HEK293T (cell line): ENCODE results near the gene SMOC2.

Source experiments
- CTCF ChIA-PET: fragments of 350-600 bp; formaldehyde crosslinking; extraction: SDS; loops from one replicate; lab custom pipeline; 2021; ENCODE audit warnings: antibody characterized with exemption, inconsistent platforms; lab: Yijun Ruan, JAX
- POLR2A ChIA-PET: fragments of 350-600 bp; formaldehyde crosslinking; extraction: SDS; loops from one replicate; lab custom pipeline; 2020; ENCODE audit warnings: antibody characterized with exemption, inconsistent platforms; lab: Yijun Ruan, JAX
- DNase-seq: peaks from one replicate; pipeline ENCODE4 v3.0.0; 2012; ENCODE audit warnings: mixed read lengths; ENCODE audit errors: extremely low spot score
- ARNT ChIP-seq: fragments of 450-650 bp; IDR thresholded peaks from 2 replicates; pipeline ENCODE4 v1.6.1; 2017; ENCODE audit warnings: mild to moderate bottlenecking
- BHLHE40 ChIP-seq: fragments of 450-650 bp; IDR thresholded peaks from 2 replicates; pipeline ENCODE4 v1.6.1; 2016; ENCODE audit warnings: mild to moderate bottlenecking, moderate library complexity, borderline replicate concordance
- CTBP1 ChIP-seq: fragments of 450-650 bp; IDR thresholded peaks from 2 replicates; pipeline ENCODE4 v1.6.1; 2016; ENCODE audit warnings: borderline replicate concordance
- ELF4 ChIP-seq: fragments of 450-650 bp; IDR thresholded peaks from 2 replicates; pipeline ENCODE4 v1.6.1; 2017; ENCODE audit warnings: antibody characterized with exemption
- FOXA1 ChIP-seq: fragments of 450-650 bp; IDR thresholded peaks from 2 replicates; pipeline ENCODE4 v1.6.1; 2016; ENCODE audit warnings: mild to moderate bottlenecking
- FOXK2 ChIP-seq: fragments of 450-650 bp; IDR thresholded peaks from 2 replicates; pipeline ENCODE4 v1.6.1; 2016; ENCODE audit warnings: mild to moderate bottlenecking
- FOXM1 ChIP-seq: fragments of 450-650 bp; IDR thresholded peaks from 2 replicates; pipeline ENCODE4 v1.6.1; 2017; ENCODE audit warnings: mild to moderate bottlenecking, borderline replicate concordance
- HDGF ChIP-seq: fragments of 450-650 bp; IDR thresholded peaks from 2 replicates; pipeline ENCODE4 v1.6.1; 2017; ENCODE audit warnings: antibody characterized with exemption, borderline replicate concordance
- L3MBTL2 ChIP-seq: fragments of 450-650 bp; conservative IDR thresholded peaks from 2 replicates; pipeline ENCODE4 v1.6.1; 2016; ENCODE audit warnings: mild to moderate bottlenecking
- LEF1 ChIP-seq: fragments of 450-650 bp; IDR thresholded peaks from 2 replicates; pipeline ENCODE4 v1.6.1; 2017; ENCODE audit warnings: mild to moderate bottlenecking, borderline replicate concordance
- NFRKB ChIP-seq: fragments of 450-650 bp; IDR thresholded peaks from 2 replicates; pipeline ENCODE4 v1.6.1; 2016; ENCODE audit warnings: mild to moderate bottlenecking, moderate library complexity
- PKNOX1 ChIP-seq: fragments of 450-650 bp; IDR thresholded peaks from 2 replicates; pipeline ENCODE4 v1.6.1; 2016
- SP1 ChIP-seq: fragments of 450-650 bp; IDR thresholded peaks from 2 replicates; pipeline ENCODE4 v1.6.1; 2017
- SUZ12 ChIP-seq: fragments of 450-650 bp; IDR thresholded peaks from 2 replicates; pipeline ENCODE4 v1.6.1; 2016; ENCODE audit warnings: mild to moderate bottlenecking
- TARDBP ChIP-seq: fragments of 450-650 bp; IDR thresholded peaks from 2 replicates; pipeline ENCODE4 v1.6.1; 2016
- ZNF384 ChIP-seq: fragments of 450-650 bp; IDR thresholded peaks from 2 replicates; pipeline ENCODE4 v1.6.1; 2016

Gene SMOC2

GRCh38 chr6:168532070-168532469, 91.1 kb downstream of the SMOC2 start:
- ChIA-PET CTCF (interaction anchor here (0.6 kb wide), 1 partner anchor 1002 kb away, joined by 3 read pairs; no protein-coding TSS in a partner anchor), POLR2A (no interaction called here)
- TF ChIP-seq SUZ12 (no peak), ELF4 (no peak), L3MBTL2 (no peak), TARDBP (no peak), FOXK2 (no peak), ARNT (no peak), FOXA1 (no peak), HDGF (no peak), ZNF384 (no peak), SP1 (no peak), BHLHE40 (no peak), CTBP1 (no peak), PKNOX1 (no peak)
- DNase-seq, result no peak

- no peak for TF ChIP-seq HDGF
- no peak for TF ChIP-seq FOXM1
- TF ChIP-seq TARDBP, result no peak
- no peak for TF ChIP-seq ARNT
- TF ChIP-seq LEF1, result no peak
- TF ChIP-seq SUZ12, result no peak
- no peak for TF ChIP-seq FOXK2
- TF ChIP-seq CTBP1, result no peak
- TF ChIP-seq L3MBTL2, result no peak
- POLR2A ChIA-PET, result no interaction called here
- CTCF ChIA-PET, result no interaction called here
- no peak for DNase-seq
These were observed 92.4 kb downstream of the SMOC2 start for GRCh38 chr6:168533414-168533813.

GRCh38 chr6:168534265-168534664, 93.3 kb downstream of the SMOC2 start:
- POLR2A ChIA-PET, result no interaction called here
- TF ChIP-seq FOXK2 (no peak), TARDBP (no peak), ELF4 (no peak), L3MBTL2 (no peak), ZNF384 (no peak), LEF1 (no peak), SUZ12 (no peak), HDGF (no peak), PKNOX1 (no peak)
- no peak for DNase-seq
- CTCF ChIA-PET, result no interaction called here

- POLR2A ChIA-PET, result no interaction called here
- no peak for TF ChIP-seq ZNF384
- TF ChIP-seq PKNOX1, result no peak
- TF ChIP-seq ELF4, result no peak
- TF ChIP-seq FOXK2, result no peak
- no peak for TF ChIP-seq FOXA1
- TF ChIP-seq SP1, result no peak
- TF ChIP-seq CTBP1, result no peak
- CTCF ChIA-PET, result no interaction called here
- no peak for DNase-seq
These were observed 94.7 kb downstream of the SMOC2 start for GRCh38 chr6:168535711-168536110.

- ChIA-PET POLR2A (no interaction called here), CTCF (no interaction called here)
- TF ChIP-seq HDGF (no peak), SP1 (no peak), ZNF384 (no peak), ARNT (no peak), TARDBP (no peak), FOXM1 (no peak), FOXA1 (no peak), FOXK2 (no peak), SUZ12 (no peak), CTBP1 (no peak), PKNOX1 (no peak), L3MBTL2 (no peak), LEF1 (no peak), NFRKB (no peak)
- no peak for DNase-seq
These were observed 95.2 kb downstream of the SMOC2 start for GRCh38 chr6:168536196-168536595.

- DNase-seq, result no peak
These were observed 95.9 kb downstream of the SMOC2 start for GRCh38 chr6:168536665-168537539.

More at GRCh38 chr6:168536665-168537539, 95.9 kb downstream of the SMOC2 start:
- ChIA-PET POLR2A (no interaction called here), CTCF (no interaction called here)
- TF ChIP-seq ZNF384, result no peak
- no peak for TF ChIP-seq BHLHE40
- no peak for TF ChIP-seq ARNT
- no peak for TF ChIP-seq SUZ12
